ENCODE results near the gene EMC7.

GRCh38 chr15:34106423-34106822 is 4.8 kb upstream of the EMC7 start:
- no peak for TF ChIP-seq CTCF (IDR thresholded peaks at IDR 0.05 in 8 of 11, conservative IDR thresholded peaks at IDR 0.05 in 3 of 11)
- TF ChIP-seq POLR2AphosphoS5 (IDR thresholded peaks at IDR 0.05) = no peak
